K562 (cell line): ENCODE data around the gene UPF1. TPM values are rescaled to one million over a fixed set of nuclear protein-coding genes. Genes with fewer than 3 reads are reported as not detected.

Experiments
- BRD4 ChIP-seq: fragments of 200-600 bp; sonication (generic); IDR thresholded peaks from 2 replicates; pipeline ENCODE4 v1.6.1; 2017; ENCODE audit warnings: inconsistent platforms
- CHCHD3 ChIP-seq: fragments of 250-450 bp; sonication (Bioruptor Pico); IDR thresholded peaks from 2 replicates; pipeline ENCODE4 v2.1.2; 2022; ENCODE audit warnings: mild to moderate bottlenecking
- CREB1 ChIP-seq, 2 experiments: sonication (generic) in 1 of 2; formaldehyde crosslinking in 1 of 2; IDR thresholded peaks; 2 replicates each; pipeline versions ENCODE4 v1.6.1 to v1.8.0; 2012 to 2022; ENCODE audit warnings: inconsistent platforms in 1 of 2, mild to moderate bottlenecking in 1 of 2, missing genetic modification reagents in 1 of 2, moderate library complexity in 1 of 2
- CREBBP ChIP-seq: IDR thresholded peaks from one replicate; pipeline ENCODE4 v1.6.1; 2012; ENCODE audit warnings: low read depth, mild to moderate bottlenecking, control low read depth, inconsistent platforms, low read length
- FOXP1 ChIP-seq: sonication (generic); formaldehyde crosslinking; IDR thresholded peaks from 2 replicates; pipeline ENCODE4 v1.8.0; 2022; ENCODE audit warnings: mild to moderate bottlenecking, missing genetic modification reagents
- HDAC1 ChIP-seq, 2 experiments: fragments of 450-650 bp; IDR thresholded peaks; 2 replicates each; pipeline ENCODE4 v1.6.1; 2016 to 2017; ENCODE audit warnings: inconsistent platforms in 1 of 2, mild to moderate bottlenecking in 1 of 2, moderate library complexity in 1 of 2
- JUN ChIP-seq, 2 experiments: sonication (generic) in 1 of 2; formaldehyde crosslinking in 1 of 2; IDR thresholded peaks; 2 replicates each; pipeline versions ENCODE4 v1.6.1 to v1.8.0; 2012 to 2022; ENCODE audit warnings: borderline replicate concordance in 2 of 2, mild to moderate bottlenecking in 2 of 2, improper control_type of control experiment in 1 of 2, low read depth in 1 of 2, low read length in 1 of 2, missing genetic modification reagents in 1 of 2
- RAD21 ChIP-seq, 2 experiments: fragments of 250-450 bp in 1 of 2; fragments of 450-650 bp in 1 of 2; sonication (Bioruptor Pico) in 1 of 2; formaldehyde crosslinking in 1 of 2; IDR thresholded peaks in 1 of 2; conservative IDR thresholded peaks in 1 of 2; 2 replicates each; pipeline versions ENCODE4 v1.4.0 to v1.8.0; 2020 to 2022; ENCODE audit warnings: mild to moderate bottlenecking in 2 of 2, moderate library complexity in 1 of 2
- RBBP5 ChIP-seq: fragments of 200-600 bp; sonication (generic); IDR thresholded peaks from 2 replicates; pipeline ENCODE4 v1.6.1; 2012; ENCODE audit warnings: borderline replicate concordance, mild to moderate bottlenecking, low read length, control low read depth, inconsistent platforms; ENCODE audit not compliant: insufficient read depth, poor library complexity, severe bottlenecking
- RBM39 ChIP-seq: fragments of 200-400 bp; formaldehyde crosslinking; optimal IDR thresholded peaks from 2 replicates; pipeline ENCODE3; 2018; ENCODE audit warnings: low read depth, low read length
- SIN3A ChIP-seq, 2 experiments: fragments of 150-350 bp in 1 of 2; IDR thresholded peaks; 2 replicates each; pipeline ENCODE4 v1.6.1; 2011 to 2016; ENCODE audit warnings: borderline replicate concordance in 2 of 2, low read depth in 2 of 2, low read length in 2 of 2, mild to moderate bottlenecking in 2 of 2, moderate library complexity in 2 of 2; ENCODE audit not compliant: control insufficient read depth in 1 of 2
- SRF ChIP-seq, 2 experiments: fragments of 250-450, 450-650 bp in 1 of 2; sonication (Bioruptor Pico) in 1 of 2; sonication (generic) in 1 of 2; formaldehyde crosslinking; IDR thresholded peaks; 2 replicates each; pipeline versions ENCODE4 v1.5.0 to v1.5.1; 2020 to 2022; ENCODE audit warnings: mild to moderate bottlenecking in 1 of 2, missing genetic modification reagents in 1 of 2
- ZNF717 ChIP-seq: fragments of 250-450 bp; sonication (Bioruptor Pico); IDR thresholded peaks from 2 replicates; pipeline ENCODE4 v1.5.0; 2021
- ZSCAN29 ChIP-seq: fragments of 450-650 bp; IDR thresholded peaks from 2 replicates; pipeline ENCODE4 v1.6.1; 2017
- polyA plus RNA-seq, 8 experiments: library from polyadenylated mRNA; depleted of rRNA in 4 of 8; stranded (reverse) in 5 of 8; unstranded in 3 of 8; fragments of >200 nt; fragmentation: Nextera tagmentation in 2 of 8; fragmentation: Illumina TruSeq in 1 of 8; extraction: Ambion mirVana in 2 of 8; extraction: Trizol in 1 of 8; gene quantifications; 2 replicates each; pipeline versions ENCODE4 v1.2.1 to v1.2.3, GENCODE V29; 2011 to 2014; ENCODE audit warnings: inconsistent platforms in 1 of 8, missing spikeins in 1 of 8
- total RNA-seq, 7 experiments: library from RNA; depleted of rRNA in 6 of 7; stranded (reverse); fragments of >200 nt in 6 of 7; fragmentation: Illumina TruSeq in 2 of 7; extraction: Trizol in 2 of 7; gene quantifications; 2 replicates each; pipeline versions ENCODE4 v1.2.1 to v1.2.3, GENCODE V29; 2011 to 2021; ENCODE audit warnings: low replicate concordance in 1 of 7
- TF ChIP-seq, protein P1 (sequence below): sonication (generic); formaldehyde crosslinking; IDR thresholded peaks from 2 replicates; pipeline ENCODE4 v1.9.0; 2022; ENCODE audit warnings: mild to moderate bottlenecking, missing genetic modification reagents
- TF ChIP-seq, protein P2 (sequence below): fragments of 200-800 bp; sonication (Bioruptor generic); IDR thresholded peaks from 2 replicates; pipeline ENCODE4 v1.6.1; 2017; ENCODE audit warnings: missing genetic modification characterization, missing compliant biosample characterization
- TF ChIP-seq, protein P3 (sequence below): fragments of 450-650 bp; IDR thresholded peaks from 2 replicates; pipeline ENCODE4 v1.6.1; 2017; ENCODE audit warnings: mild to moderate bottlenecking, moderate library complexity
- TF ChIP-seq, protein P4 (sequence below): fragments of 200-800 bp; sonication (Bioruptor generic); IDR thresholded peaks from 2 replicates; pipeline ENCODE4 v1.6.1; 2017; ENCODE audit warnings: missing genetic modification characterization, missing compliant biosample characterization

The UPF1 gene
- total and polyA plus RNA-seq, 9 of the 15 experiments (the other 6 are each of a cell fraction or from before 2014, with no cell fraction given) = 0.34 to 103 (median 27.9) TPM

DNA sequence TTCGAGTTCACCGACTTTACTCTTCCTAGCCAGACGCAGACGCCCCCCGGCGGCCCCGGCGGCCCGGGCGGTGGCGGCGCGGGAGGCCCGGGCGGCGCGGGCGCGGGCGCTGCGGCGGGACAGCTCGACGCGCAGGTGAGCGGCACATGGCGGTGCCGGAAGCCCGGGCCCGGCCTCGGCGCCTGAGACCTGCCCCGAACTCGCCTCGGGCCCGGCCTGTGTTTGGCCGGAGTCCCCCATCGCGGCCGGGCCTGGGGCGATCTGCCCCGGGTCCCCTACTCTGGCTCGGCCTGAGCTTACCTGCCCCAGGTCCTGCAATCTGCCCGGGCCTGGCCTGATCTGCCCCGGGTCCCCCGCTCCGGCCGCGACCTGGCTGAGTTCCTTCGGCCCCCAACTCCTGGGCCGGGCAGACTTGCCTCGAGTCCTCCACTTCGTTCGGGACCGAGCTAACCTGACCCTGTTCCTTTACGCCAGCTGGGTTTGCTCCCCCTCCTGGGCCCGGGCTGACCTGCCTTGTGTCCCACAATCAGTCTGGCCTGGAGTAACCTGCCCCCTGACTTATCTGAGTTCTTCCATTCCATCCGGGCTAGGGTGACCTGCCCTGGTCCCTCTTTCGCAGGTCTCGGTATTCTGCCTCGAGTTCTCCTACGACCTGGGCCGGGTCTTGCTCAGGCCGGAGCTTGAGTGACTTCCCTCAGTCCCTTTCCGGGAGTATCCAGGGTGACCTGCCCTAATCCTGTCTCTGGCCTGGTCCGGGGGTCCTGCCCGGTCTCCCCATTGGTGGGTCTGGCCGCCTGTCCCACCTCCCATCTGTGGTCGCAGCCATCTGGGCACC lies 764 bp downstream of the UPF1 start (continued):
- TF ChIP-seq CREB1 (IDR thresholded peaks at IDR 0.05) = peak; percentile 14; the same call in 1 of the 2 replicates
- TF ChIP-seq CREB1 (CRISPR knock-in tag; IDR thresholded peaks at IDR 0.05) = 0 out of 2 replicates have a peak, but pooled peaks have one; percentile 46
- no peak for TF ChIP-seq JUN (IDR thresholded peaks at IDR 0.05; ENCODE audit: borderline replicate concordance, low read depth, low read length)
- 0 out of 2 replicates have a peak, but pooled peaks have one; percentile 44 for TF ChIP-seq JUN (CRISPR knock-in tag; IDR thresholded peaks at IDR 0.05; ENCODE audit: borderline replicate concordance)
- TF ChIP-seq HDAC1 (IDR thresholded peaks at IDR 0.05) = peak in 1 of 2 experiments; percentile 41; a peak in 1 of 4 replicates
- TF ChIP-seq CREBBP = no peak
- TF ChIP-seq, protein P1, sequence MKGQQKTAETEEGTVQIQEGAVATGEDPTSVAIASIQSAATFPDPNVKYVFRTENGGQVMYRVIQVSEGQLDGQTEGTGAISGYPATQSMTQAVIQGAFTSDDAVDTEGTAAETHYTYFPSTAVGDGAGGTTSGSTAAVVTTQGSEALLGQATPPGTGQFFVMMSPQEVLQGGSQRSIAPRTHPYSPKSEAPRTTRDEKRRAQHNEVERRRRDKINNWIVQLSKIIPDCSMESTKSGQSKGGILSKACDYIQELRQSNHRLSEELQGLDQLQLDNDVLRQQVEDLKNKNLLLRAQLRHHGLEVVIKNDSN (CRISPR knock-in tag) = 0 out of 2 replicates have a peak, but pooled peaks have one; percentile 11
- TF ChIP-seq, protein P2, sequence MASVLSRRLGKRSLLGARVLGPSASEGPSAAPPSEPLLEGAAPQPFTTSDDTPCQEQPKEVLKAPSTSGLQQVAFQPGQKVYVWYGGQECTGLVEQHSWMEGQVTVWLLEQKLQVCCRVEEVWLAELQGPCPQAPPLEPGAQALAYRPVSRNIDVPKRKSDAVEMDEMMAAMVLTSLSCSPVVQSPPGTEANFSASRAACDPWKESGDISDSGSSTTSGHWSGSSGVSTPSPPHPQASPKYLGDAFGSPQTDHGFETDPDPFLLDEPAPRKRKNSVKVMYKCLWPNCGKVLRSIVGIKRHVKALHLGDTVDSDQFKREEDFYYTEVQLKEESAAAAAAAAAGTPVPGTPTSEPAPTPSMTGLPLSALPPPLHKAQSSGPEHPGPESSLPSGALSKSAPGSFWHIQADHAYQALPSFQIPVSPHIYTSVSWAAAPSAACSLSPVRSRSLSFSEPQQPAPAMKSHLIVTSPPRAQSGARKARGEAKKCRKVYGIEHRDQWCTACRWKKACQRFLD (CRISPR knock-in tag) = no peak
- TF ChIP-seq, protein P3, sequence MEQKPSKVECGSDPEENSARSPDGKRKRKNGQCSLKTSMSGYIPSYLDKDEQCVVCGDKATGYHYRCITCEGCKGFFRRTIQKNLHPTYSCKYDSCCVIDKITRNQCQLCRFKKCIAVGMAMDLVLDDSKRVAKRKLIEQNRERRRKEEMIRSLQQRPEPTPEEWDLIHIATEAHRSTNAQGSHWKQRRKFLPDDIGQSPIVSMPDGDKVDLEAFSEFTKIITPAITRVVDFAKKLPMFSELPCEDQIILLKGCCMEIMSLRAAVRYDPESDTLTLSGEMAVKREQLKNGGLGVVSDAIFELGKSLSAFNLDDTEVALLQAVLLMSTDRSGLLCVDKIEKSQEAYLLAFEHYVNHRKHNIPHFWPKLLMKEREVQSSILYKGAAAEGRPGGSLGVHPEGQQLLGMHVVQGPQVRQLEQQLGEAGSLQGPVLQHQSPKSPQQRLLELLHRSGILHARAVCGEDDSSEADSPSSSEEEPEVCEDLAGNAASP = no peak
- peak in 1 of 2 experiments; percentile 10; a peak in 2 of 4 replicates for TF ChIP-seq RAD21 (CRISPR knock-in tag; conservative IDR thresholded peaks at IDR 0.05 in 1 of 2, IDR thresholded peaks at IDR 0.05 in 1 of 2)
- TF ChIP-seq, protein P4, sequence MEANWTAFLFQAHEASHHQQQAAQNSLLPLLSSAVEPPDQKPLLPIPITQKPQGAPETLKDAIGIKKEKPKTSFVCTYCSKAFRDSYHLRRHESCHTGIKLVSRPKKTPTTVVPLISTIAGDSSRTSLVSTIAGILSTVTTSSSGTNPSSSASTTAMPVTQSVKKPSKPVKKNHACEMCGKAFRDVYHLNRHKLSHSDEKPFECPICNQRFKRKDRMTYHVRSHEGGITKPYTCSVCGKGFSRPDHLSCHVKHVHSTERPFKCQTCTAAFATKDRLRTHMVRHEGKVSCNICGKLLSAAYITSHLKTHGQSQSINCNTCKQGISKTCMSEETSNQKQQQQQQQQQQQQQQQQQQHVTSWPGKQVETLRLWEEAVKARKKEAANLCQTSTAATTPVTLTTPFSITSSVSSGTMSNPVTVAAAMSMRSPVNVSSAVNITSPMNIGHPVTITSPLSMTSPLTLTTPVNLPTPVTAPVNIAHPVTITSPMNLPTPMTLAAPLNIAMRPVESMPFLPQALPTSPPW (CRISPR knock-in tag) = peak; percentile 5
- TF ChIP-seq BRD4 = 0 out of 2 replicates have a peak, but pooled peaks have one; percentile 11
- TF ChIP-seq RBM39 = no peak
- no peak for TF ChIP-seq ZNF717 (CRISPR knock-in tag)
- 0 out of 2 replicates have a peak, but pooled peaks have one; percentile 45 for TF ChIP-seq ZSCAN29
- TF ChIP-seq RBBP5 = peak; percentile 3
- TF ChIP-seq SRF (CRISPR knock-in tag; IDR thresholded peaks at IDR 0.05) = 0 out of 4 replicates have a peak, but pooled peaks of 1 of the 2 experiments have one; percentile 18
- no peak for TF ChIP-seq FOXP1 (CRISPR knock-in tag)
- peak in 1 of 2 experiments; percentile 82; a peak in 1 of 4 replicates for TF ChIP-seq SIN3A (IDR thresholded peaks at IDR 0.05; ENCODE audit: borderline replicate concordance in 2 of 2, control insufficient read depth in 1 of 2, low read depth in 2 of 2, low read length in 2 of 2)
- no peak for TF ChIP-seq CHCHD3 (CRISPR knock-in tag)
